Measurements from ENCODE around the gene GRIK2. TPM values are rescaled to one million over a fixed set of nuclear protein-coding genes. Genes with fewer than 3 reads are reported as not detected.

Gene GRIK2
- total RNA-seq, 4 donors from 2014 or later: 0.30 to 4.1 (median 1.3) TPM

DNA sequence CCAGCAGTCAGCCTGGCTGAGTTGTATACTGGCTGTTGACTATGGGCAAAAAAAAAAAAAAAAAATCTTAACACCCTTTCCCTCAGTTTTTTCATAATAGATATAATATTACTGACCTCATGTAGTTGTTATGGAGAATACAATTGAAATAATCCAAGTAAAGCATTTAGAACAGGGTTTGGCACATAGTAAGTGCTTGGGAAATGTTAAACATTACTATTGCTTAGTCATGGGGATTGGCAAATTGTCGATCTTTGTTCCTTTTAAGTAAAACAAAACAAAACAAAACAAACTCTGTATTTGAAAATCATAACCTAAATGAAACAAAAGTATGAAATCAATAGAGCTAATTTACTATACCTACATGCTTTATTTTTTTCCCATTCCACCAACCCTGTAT, 458.4 kb downstream of the GRIK2 start:
- no peak for DNase-seq (ENCODE audit: low spot score in 2 of 2)
- TF ChIP-seq POLR2A (IDR thresholded peaks at IDR 0.05): no peak
- TF ChIP-seq, protein P1, sequence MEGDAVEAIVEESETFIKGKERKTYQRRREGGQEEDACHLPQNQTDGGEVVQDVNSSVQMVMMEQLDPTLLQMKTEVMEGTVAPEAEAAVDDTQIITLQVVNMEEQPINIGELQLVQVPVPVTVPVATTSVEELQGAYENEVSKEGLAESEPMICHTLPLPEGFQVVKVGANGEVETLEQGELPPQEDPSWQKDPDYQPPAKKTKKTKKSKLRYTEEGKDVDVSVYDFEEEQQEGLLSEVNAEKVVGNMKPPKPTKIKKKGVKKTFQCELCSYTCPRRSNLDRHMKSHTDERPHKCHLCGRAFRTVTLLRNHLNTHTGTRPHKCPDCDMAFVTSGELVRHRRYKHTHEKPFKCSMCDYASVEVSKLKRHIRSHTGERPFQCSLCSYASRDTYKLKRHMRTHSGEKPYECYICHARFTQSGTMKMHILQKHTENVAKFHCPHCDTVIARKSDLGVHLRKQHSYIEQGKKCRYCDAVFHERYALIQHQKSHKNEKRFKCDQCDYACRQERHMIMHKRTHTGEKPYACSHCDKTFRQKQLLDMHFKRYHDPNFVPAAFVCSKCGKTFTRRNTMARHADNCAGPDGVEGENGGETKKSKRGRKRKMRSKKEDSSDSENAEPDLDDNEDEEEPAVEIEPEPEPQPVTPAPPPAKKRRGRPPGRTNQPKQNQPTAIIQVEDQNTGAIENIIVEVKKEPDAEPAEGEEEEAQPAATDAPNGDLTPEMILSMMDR (IDR thresholded peaks at IDR 0.05): no peak
- H3K27me3 ChIP-seq: no peaks in the 10 kb centered on the region
- H3K27ac ChIP-seq: no peak overlapping the region
- no peak overlapping the region for H3K4me3 ChIP-seq
- H3K36me3 ChIP-seq: no peaks in the 10 kb centered on the region
- no peaks in the 10 kb centered on the region for H3K9me3 ChIP-seq
- WGBS: 77% methylated on average over 1 of the region's 1 CpG
- no peaks in the 10 kb centered on the region for H3K4me1 ChIP-seq

GRCh38 chr6:101853231-101854085, 459.9 kb downstream of the GRIK2 start:
- Histone ChIP-seq H3K27ac (no peak overlapping the region), H3K27me3 (no peaks in the 10 kb centered on the region), H3K9me3 (no peaks in the 10 kb centered on the region), H3K36me3 (no peaks in the 10 kb centered on the region), H3K4me1 (no peaks in the 10 kb centered on the region), H3K4me3 (no peak overlapping the region)
- 69% methylated on average over 3 of the region's 3 CpGs for WGBS
- no peak for DNase-seq (ENCODE audit: low spot score in 2 of 2)
- no peak for TF ChIP-seq POLR2AphosphoS5 (IDR thresholded peaks at IDR 0.05)
- TF ChIP-seq POLR2A (IDR thresholded peaks at IDR 0.05): no peak
- TF ChIP-seq, protein P1 (IDR thresholded peaks at IDR 0.05): no peak
- TF ChIP-seq EP300 (IDR thresholded peaks at IDR 0.05): no peak

DNA sequence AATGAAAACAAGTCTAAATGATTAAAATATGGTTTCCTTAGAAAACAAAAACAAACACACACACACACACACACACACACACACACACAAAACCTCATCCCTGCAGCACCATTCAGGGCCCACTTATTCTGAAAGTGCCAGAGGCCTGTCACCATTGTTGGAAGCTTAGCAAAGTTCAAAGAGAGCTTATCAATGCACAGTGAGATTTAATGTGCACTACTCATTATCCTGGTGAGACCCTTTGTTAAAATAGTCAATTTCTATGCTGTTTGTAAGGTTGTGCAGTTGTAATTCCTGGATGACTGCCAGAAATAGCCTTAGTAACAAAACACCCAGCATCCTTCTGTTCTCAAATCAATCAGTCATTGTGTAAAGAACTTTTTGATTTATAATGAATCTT, 482.9 kb downstream of the GRIK2 start:
- TF ChIP-seq EP300 (IDR thresholded peaks at IDR 0.05): no peak
- no peak for TF ChIP-seq POLR2A (IDR thresholded peaks at IDR 0.05)
- TF ChIP-seq POLR2AphosphoS5 (IDR thresholded peaks at IDR 0.05): no peak
- TF ChIP-seq, protein P1 (IDR thresholded peaks at IDR 0.05): no peak
- H3K4me1 ChIP-seq: no peaks in the 10 kb centered on the region
- H3K27ac ChIP-seq: no peak overlapping the region
- H3K27me3 ChIP-seq: no peaks in the 10 kb centered on the region
- DNase-seq (ENCODE audit: low spot score in 2 of 2): no peak
- no peaks in the 10 kb centered on the region for H3K9me3 ChIP-seq
- H3K36me3 ChIP-seq: no peaks in the 10 kb centered on the region
- H3K4me3 ChIP-seq: no peak overlapping the region

- no peaks in the 10 kb centered on the region for H3K4me1 ChIP-seq
- TF ChIP-seq EP300 (IDR thresholded peaks at IDR 0.05): no peak
- TF ChIP-seq, protein P1 (IDR thresholded peaks at IDR 0.05): no peak
- no peak for TF ChIP-seq POLR2A (IDR thresholded peaks at IDR 0.05)
- TF ChIP-seq POLR2AphosphoS5 (IDR thresholded peaks at IDR 0.05): no peak
- no peak for DNase-seq (ENCODE audit: low spot score in 2 of 2)
- H3K27me3 ChIP-seq: no peaks in the 10 kb centered on the region
- no peaks in the 10 kb centered on the region for H3K9me3 ChIP-seq
- H3K36me3 ChIP-seq: no peaks in the 10 kb centered on the region
- no peak overlapping the region for H3K4me3 ChIP-seq
- 90% methylated on average over 7 of the region's 7 CpGs for WGBS
- no peak overlapping the region for H3K27ac ChIP-seq
These were observed 485.2 kb downstream of the GRIK2 start for GRCh38 chr6:101878554-101879276.

GRCh38 chr6:101879782-101880181, 486.3 kb downstream of the GRIK2 start:
- Histone ChIP-seq H3K27me3 (no peaks in the 10 kb centered on the region), H3K4me3 (no peak overlapping the region), H3K4me1 (no peaks in the 10 kb centered on the region), H3K36me3 (no peaks in the 10 kb centered on the region), H3K9me3 (no peaks in the 10 kb centered on the region), H3K27ac (no peak overlapping the region)
- no peak for DNase-seq (ENCODE audit: low spot score in 2 of 2)
- 67% methylated on average over 4 of the region's 4 CpGs for WGBS
- TF ChIP-seq EP300 (IDR thresholded peaks at IDR 0.05) (no peak), POLR2AphosphoS5 (IDR thresholded peaks at IDR 0.05) (no peak), POLR2A (IDR thresholded peaks at IDR 0.05) (no peak)
- TF ChIP-seq, protein P1 (IDR thresholded peaks at IDR 0.05): no peak

All from suprapubic skin (tissue), 4 donors.